Measurements from ENCODE around the gene NEXN. TPM values are rescaled to one million over a fixed set of nuclear protein-coding genes. Genes with fewer than 3 reads are reported as not detected.
A peak's percentile ranks its signal among the peaks of the same experiment; 100 is the strongest.

Gene NEXN
- total RNA-seq, 1 experiment from 2014 or later: 1.4 TPM

- peak overlapping the region; percentile 9; the same call in 1 of the 2 replicates for H3K27ac Mint-ChIP-seq
- H3K9me3 Mint-ChIP-seq: no peaks in the 10 kb centered on the region
- no peaks in the 10 kb centered on the region; the same call in 1 of the 2 replicates for H3K36me3 Mint-ChIP-seq
- TF ChIP-seq ZNF317 (CRISPR knock-in tag; IDR thresholded peaks at IDR 0.05; ENCODE audit: borderline replicate concordance, low read depth) (no peak), ELF4 (CRISPR knock-in tag; IDR thresholded peaks at IDR 0.05; ENCODE audit: low read depth) (no peak), ZNF671 (CRISPR knock-in tag; IDR thresholded peaks at IDR 0.05) (no peak), ZBTB21 (CRISPR knock-in tag; IDR thresholded peaks at IDR 0.05; ENCODE audit: borderline replicate concordance) (no peak), AFF4 (CRISPR knock-in tag; IDR thresholded peaks at IDR 0.05; ENCODE audit: borderline replicate concordance) (no peak), JUN (CRISPR knock-in tag; IDR thresholded peaks at IDR 0.05) (no peak), TP53 (CRISPR knock-in tag; IDR thresholded peaks at IDR 0.05) (no peak), RELA (CRISPR knock-in tag; IDR thresholded peaks at IDR 0.05; ENCODE audit: borderline replicate concordance) (no peak), ZNF416 (CRISPR knock-in tag; IDR thresholded peaks at IDR 0.05) (no peak), ATF2 (CRISPR knock-in tag; IDR thresholded peaks at IDR 0.05; ENCODE audit: borderline replicate concordance, low read depth) (no peak), AR (CRISPR knock-in tag; IDR thresholded peaks at IDR 0.05) (no peak), MXD4 (CRISPR knock-in tag; IDR thresholded peaks at IDR 0.05; ENCODE audit: borderline replicate concordance) (no peak), ZNF512 (CRISPR knock-in tag; IDR thresholded peaks at IDR 0.05; ENCODE audit: borderline replicate concordance) (no peak), CBFB (CRISPR knock-in tag; IDR thresholded peaks at IDR 0.05; ENCODE audit: low read depth) (no peak), GTF2I (CRISPR knock-in tag; conservative IDR thresholded peaks at IDR 0.05) (no peak), ATF1 (CRISPR knock-in tag; IDR thresholded peaks at IDR 0.05) (no peak)
- ATAC-seq (no peak), DNase-seq (ENCODE audit: low spot score) (no peak)
- POLR2A ChIA-PET: no interaction called here
- H3K4me3 Mint-ChIP-seq: no peak overlapping the region
- CTCF ChIA-PET: no interaction called here
- H3K4me1 Mint-ChIP-seq: peaks cover 60% of the 10 kb centered on the region
- H3K27me3 Mint-ChIP-seq (ENCODE audit: low read depth): no peaks in the 10 kb centered on the region
Measured at GRCh38 chr1:77983997-77984355, 95.6 kb downstream of the NEXN start.

GRCh38 chr1:77984629-77985028 is 96.2 kb downstream of the NEXN start:
- H3K4me3 Mint-ChIP-seq: no peak overlapping the region
- POLR2A ChIA-PET: no interaction called here
- TF ChIP-seq ELF4 (CRISPR knock-in tag; IDR thresholded peaks at IDR 0.05; ENCODE audit: low read depth): no peak
- TF ChIP-seq ZNF671 (CRISPR knock-in tag; IDR thresholded peaks at IDR 0.05): no peak
- TF ChIP-seq USF2 (CRISPR knock-in tag; IDR thresholded peaks at IDR 0.05): no peak
- TF ChIP-seq ZNF416 (CRISPR knock-in tag; IDR thresholded peaks at IDR 0.05): no peak
- TF ChIP-seq CDX4 (CRISPR knock-in tag; IDR thresholded peaks at IDR 0.05; ENCODE audit: borderline replicate concordance): no peak
- TF ChIP-seq TP53 (CRISPR knock-in tag; IDR thresholded peaks at IDR 0.05): no peak
- TF ChIP-seq ZNF396 (CRISPR knock-in tag; IDR thresholded peaks at IDR 0.05; ENCODE audit: borderline replicate concordance): no peak
- no peak for TF ChIP-seq NFE2L1 (CRISPR knock-in tag; IDR thresholded peaks at IDR 0.05)
- no peak for TF ChIP-seq ATF6 (CRISPR knock-in tag; IDR thresholded peaks at IDR 0.05)

More at GRCh38 chr1:77984629-77985028, 96.2 kb downstream of the NEXN start:
- no peak for DNase-seq (ENCODE audit: low spot score)
- Mint-ChIP-seq H3K9me3 (no peaks in the 10 kb centered on the region), H3K27me3 (ENCODE audit: low read depth) (no peaks in the 10 kb centered on the region), H3K4me1 (peaks cover 65% of the 10 kb centered on the region), H3K36me3 (no peaks in the 10 kb centered on the region; the same call in 1 of the 2 replicates), H3K27ac (no peak overlapping the region; the same call in 1 of the 2 replicates)
- CTCF ChIA-PET: no interaction called here
- no peak for ATAC-seq
